HT-29 (cell line): ENCODE measurements around the gene RAB5IF. TPM values are rescaled to one million over a fixed set of nuclear protein-coding genes. Genes with fewer than 3 reads are reported as not detected.
"Not testable (repeated sequence)": the region's sequence is repeated elsewhere in the genome, so short reads cannot be mapped to it uniquely, and the experiment has no call there.

ENCODE experiments used
- DNase-seq: peaks from one replicate; pipeline ENCODE4 v3.0.0-alpha.2; 2015; ENCODE audit warnings: low spot score
- total RNA-seq: library from RNA; depleted of rRNA; stranded (reverse); fragments of >200 nt; shearing (Covaris generic); gene quantifications from 2 replicates; pipeline ENCODE4 v1.2.3, GENCODE V29; 2014; rRNA removed

The RAB5IF gene, protein sequence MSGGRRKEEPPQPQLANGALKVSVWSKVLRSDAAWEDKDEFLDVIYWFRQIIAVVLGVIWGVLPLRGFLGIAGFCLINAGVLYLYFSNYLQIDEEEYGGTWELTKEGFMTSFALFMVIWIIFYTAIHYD
- total RNA-seq = 255 and 279 TPM in 2 replicates

DNA sequence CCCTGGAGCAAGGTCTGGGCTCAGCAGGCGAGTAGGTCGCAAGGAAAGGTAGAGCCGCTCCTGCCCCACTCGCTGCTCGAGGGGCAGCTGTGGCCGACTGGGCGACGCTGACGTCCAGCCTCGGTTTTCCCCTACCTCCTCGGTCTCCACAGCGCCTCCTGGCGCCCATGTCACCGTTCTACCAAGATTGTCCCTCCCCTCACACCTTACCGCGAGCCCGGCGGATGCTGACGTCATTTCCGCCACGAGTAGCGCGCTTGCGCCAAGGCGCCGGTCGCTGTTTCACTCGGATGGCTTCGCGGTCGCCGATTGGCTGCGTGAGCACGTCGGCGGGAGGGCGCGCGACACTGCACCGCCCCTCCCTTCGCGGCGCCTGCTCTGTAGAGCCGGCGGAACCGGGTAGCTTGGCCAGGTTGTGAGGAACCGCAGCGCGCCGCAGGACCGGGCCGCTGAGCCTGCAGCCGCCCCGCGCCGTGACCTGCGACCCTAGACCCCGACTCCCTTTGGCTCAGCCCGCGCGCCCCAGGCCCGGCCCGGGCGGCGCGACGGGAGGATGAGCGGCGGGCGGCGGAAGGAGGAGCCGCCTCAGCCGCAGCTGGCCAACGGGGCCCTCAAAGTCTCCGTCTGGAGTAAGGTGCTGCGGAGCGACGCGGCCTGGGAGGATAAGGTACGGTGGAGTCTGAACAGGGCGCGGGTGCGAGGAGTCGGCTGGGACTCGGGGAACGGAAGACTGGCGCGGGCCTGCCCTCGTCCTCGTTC, at the start of gene RAB5IF:
Gene RAB5IF (plus strand): TSS at position 381 of the 759 bp plus-strand sequence. CDS start 173 bp downstream, at position 554.
- peak; percentile 100 for DNase-seq

DNA sequence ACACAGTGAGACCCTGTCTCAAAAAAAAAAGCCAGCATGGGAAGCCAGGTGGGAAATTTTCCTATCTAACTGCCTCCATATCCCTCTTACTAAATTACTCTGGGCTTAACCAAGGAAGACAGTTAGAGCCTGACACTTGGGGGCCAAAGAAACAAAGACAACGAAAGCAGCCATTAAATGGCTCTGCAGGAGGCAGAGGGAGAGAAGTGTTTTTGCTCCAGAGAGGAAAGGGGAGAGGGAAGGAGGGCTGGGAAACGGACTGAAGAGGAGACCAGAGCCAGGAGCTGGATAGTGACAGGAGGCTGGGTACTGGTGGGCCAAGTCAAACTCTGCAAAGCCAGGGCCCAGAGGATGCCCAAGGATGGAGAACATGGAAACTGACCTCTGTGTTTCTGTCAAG, 42.9 kb upstream of the RAB5IF start:
- DNase-seq = no peak

DNA sequence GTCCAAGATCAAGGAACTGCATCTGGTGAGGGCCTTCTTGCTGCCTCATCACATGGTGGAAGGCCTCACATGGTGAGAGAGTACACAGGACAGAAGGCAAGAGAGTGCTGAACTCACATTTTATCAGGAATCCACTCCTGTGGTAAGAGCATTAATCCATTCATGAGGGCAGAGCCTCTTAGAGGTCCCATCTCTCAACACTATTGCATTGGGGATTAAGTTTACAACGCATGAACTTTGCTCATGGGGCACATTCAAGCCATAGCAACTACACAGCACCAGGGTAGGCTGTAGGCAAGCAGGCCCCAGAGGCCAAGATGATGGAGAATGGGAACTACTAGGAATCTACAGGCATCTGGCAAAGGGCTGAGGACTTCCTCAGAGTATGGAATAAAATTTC, 42.2 kb upstream of the RAB5IF start:
- DNase-seq = no peak

DNA sequence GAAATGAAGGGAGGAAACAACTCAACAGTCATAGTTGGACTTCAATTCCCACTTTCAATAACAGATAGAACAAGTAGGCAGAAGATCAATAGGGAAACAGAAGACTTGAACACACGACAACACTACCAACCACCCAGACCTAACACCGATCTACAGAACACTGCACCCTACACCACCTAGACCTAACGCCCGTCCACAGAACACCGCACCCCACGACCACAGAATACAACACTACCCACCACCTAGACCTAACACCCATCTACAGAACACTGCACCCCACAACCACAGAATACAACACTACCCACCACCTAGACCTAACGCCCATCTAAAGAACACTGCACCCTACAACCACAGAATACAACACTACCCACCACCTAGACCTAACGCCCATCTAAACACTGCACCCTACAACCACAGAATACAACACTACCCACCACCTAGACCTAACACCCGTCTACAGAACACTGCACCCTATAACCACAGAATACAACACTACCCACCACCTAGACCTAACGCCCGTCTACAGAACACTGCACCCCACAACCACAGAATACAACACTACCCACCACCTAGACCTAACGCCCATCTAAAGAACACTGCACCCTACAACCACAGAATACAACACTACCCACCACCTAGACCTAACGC, 41.4 kb upstream of the RAB5IF start:
- DNase-seq = not testable (repeated sequence)

DNA sequence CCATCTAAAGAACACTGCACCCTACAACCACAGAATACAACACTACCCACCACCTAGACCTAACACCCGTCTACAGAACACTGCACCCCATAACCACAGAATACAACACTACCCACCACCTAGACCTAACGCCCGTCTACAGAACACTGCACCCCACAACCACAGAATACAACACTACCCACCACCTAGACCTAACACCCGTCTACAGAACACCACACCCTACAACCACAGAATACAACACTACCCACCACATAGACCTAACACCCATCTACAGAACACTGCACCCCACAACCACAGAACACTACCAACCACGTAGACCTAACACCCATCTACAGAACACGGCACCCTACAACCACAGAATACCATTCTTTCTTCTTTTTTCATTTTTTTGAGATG, 40.9 kb upstream of the RAB5IF start:
- not testable (repeated sequence) for DNase-seq

DNA sequence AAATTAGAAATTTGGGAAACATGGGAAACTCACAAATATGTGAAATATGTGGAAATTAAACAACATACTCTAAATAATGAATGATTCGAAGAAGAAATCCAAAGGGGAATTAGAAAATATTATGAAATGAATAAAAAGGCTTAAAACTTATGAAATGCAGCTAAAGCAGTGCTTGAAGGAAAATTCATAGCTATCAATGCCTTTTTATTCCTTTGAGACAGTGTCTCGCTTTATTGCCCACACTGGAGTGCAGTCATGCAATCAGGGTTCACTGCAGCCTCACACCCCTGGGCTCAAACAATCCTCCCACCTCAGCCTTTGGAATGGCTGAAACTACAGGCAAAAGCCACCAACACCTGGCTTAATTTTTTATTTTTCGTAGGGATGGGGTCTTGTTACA, 40.1 kb upstream of the RAB5IF start:
- DNase-seq = no peak

DNA sequence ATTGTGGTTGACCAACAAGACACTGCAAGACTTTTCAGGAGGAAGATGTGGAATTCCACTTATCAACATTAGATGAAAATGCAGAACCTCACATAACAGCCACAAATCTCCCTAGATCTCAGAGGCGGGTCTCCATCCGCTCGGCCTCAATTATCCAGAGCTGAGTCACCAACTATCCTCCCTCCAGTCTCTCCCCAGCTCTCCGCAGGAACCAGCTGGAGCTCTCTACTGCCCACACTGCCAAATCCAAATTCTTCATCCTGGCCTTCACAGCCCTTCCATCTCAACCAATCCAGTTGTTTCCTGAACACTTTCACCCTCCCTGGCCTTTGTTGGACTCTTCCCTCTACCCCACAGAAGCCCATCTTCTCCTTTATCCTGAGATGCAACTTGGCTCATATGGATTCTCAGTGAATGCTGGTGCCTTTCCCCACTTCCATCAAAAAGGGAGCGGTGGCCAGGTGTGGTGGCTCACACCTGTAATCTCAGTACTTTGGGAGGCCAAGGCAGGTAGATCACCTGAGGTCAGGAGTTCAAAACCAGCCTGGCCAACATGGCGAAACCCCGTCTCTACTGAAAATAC, 35.6 kb upstream of the RAB5IF start:
- DNase-seq = no peak

DNA sequence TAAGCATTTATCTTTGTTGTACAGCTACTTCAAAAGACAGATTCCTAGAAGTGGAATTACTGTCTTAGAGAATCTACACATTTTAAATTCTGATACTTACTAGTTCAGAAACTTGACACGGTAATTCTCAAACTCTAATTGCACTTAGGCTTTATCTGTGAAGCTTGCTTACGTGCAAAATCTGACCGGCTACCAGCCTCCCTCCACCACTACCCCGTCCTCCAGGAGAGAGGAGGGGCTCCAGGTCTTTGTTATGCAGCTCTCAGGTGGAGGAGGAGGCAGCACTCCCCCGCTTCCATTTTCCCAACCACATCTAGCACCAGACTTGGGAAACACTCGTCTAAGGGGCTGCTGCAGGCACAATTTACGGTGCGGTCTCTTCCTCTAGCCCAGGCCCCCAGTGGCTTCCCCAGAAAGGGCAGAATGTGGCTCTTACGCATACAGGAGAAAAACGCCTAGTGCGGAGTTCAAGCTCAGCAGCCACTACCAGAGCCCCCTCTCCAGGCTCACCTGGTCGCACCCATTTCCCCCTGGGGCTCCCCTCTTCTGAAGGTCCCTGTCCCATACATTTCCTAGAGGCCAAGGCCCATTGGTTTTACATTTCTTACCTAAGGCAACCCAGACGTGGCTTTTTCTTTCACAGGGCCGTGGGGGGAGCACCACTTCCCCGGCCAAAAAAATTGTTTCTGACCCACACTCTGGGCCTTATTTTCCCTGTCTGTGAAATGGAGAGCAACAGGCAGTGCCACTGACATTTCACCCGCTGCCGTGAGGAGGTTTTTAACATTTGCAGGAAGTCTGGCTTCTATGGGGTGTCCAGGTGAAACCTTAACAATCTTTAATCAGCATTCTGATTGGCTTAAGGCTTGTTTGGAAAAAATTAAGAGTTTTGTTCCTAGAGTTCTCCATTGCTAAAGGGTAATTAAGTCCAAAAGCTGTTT, 33.7 kb upstream of the RAB5IF start:
- DNase-seq = no peak

DNA sequence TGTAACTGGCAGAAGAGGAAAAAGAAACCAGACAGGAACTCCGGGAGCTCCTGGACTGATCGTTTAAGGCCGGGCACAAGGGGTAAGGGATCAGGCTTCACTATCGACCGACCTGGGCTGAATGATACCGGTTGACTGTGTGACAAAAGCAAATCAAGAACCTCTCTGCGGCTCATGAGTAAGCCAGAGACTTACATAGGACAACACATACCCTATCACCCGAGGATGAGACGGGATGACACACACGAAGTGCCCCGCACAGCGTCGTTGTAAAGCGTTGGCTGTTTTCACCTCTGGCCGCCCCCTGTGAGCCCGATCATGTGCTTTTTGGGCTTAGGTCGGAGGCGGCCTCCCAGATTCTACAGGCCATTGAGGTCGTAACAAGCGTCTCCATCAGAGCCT, 32.9 kb upstream of the RAB5IF start:
- peak; percentile 50 for DNase-seq

DNA sequence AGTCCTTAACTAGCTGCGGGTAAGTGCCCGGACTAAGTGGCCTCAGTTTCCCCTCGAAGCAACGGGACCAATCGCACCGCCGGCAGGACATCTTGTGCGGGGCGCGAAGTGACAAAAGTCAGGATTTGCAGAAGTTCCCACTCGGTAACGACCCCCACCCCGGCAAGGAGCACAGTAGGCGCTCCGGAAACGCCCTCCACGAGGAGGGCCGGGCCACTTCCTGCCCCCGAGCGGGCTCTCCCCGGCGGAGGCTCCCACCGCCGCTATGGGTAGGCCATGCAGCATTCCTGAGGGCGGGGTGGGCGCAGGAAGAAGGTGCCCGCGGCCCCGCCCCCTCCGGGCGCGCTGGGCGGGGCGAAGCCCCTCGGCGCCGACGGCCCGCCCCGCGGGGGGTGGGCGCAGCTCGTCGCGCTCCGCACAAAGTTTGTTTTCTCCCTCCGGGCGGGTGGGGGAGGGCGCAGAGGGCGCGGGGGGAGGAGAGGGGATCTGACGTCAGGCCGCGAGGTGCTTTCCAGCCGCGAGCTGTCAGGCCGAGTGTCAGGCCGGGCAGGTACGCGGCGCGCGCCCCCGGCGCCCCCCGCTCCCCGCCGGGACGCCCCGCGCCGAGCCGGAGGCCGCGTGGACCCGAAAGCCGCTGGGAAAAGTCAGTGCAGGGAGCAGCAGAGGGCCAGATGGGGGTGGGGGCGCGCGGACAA, 32.3 kb upstream of the RAB5IF start, which contains the start of gene TGIF2:
Gene TGIF2 (plus strand): TSS at position 495 of the 695 bp plus-strand sequence. CDS start 5,178 bp downstream, outside the sequence.
- peak; percentile 82 for DNase-seq

DNA sequence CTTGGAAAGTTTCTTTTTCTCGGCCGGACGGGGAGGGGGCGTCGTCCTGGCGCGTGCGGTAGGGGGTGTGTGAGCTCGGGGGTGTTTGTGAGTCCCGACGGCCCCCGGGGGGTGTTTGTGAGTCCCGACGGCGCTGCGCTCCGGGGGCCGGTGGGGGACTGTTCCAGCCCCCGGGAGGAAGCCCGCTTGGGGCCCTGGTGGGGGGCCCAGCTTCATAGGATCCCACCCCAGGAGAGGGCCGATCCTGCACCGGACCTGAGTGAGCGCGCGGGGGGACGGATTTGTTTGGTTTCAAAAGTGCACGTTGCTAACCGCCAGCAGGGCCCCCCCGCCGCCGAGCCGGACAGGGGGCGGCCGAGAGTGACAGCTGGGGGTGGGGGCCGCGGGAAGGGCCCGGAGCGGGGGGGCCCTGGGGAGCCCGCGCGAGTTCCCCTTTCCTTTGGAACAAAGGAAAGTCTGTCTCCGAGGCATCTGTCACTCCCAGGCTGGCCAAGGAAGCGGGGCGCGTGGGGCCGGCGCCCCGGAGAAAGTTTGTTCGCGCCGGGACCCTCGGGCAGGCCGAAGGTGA, 31.7 kb upstream of the RAB5IF start:
- peak; percentile 19 for DNase-seq

DNA sequence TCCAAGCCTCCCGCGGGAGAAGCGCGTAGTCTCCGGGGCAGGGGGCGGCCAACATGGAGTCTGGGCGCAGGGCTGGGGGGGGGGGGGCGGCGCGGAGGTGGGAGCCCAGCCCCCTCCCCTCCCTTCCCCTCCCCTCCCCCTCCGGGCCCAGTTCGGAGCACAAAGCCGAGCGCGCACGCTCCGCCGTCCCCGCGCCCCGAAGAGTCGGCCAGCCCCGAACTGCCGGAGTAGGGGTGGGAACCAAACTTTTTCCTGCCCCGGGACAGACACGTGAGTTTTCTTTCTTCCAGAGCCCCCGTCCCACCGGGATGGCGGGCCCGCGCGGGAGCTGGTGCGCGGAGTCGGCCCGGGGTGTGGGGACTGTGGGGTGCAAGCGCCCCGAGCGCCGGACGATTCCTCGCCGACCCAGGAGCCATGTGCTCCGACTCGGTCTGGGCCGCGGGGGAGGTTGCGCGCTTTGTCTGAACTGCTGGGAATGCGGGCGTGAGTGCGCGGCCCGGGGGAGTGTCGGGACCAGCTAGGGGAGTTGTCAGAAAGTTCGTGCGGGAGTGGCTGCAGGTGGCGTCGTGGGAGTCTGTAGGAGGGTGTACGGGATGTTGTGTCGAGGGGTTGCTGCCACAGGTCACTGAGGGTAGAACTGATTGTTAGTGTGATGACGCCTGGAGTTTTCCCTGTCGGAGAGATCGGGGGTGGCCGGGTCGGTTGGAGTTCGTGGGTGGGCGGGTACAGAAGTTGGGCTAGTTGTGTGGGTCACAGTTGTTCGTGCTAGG, 31.0 kb upstream of the RAB5IF start:
- peak; percentile 64 for DNase-seq

DNA sequence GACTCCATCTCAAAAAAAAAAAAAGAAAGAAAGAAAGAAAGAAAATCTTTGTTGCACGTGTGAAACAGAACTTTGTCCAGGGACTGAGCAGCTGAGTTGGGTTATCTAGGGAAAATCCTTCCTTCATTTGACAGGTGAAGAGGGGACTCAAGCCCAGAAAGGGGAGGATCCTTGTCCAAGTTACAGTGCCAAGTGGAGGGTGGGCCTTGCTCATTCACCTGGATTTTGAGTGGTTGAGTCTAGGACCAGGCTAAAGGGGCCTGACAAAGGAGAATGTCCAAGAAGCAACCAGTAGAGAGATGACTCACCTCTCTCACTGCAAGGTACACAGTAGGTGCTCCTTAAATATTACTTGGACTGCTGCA, 29.5 kb upstream of the RAB5IF start:
- DNase-seq = no peak

DNA sequence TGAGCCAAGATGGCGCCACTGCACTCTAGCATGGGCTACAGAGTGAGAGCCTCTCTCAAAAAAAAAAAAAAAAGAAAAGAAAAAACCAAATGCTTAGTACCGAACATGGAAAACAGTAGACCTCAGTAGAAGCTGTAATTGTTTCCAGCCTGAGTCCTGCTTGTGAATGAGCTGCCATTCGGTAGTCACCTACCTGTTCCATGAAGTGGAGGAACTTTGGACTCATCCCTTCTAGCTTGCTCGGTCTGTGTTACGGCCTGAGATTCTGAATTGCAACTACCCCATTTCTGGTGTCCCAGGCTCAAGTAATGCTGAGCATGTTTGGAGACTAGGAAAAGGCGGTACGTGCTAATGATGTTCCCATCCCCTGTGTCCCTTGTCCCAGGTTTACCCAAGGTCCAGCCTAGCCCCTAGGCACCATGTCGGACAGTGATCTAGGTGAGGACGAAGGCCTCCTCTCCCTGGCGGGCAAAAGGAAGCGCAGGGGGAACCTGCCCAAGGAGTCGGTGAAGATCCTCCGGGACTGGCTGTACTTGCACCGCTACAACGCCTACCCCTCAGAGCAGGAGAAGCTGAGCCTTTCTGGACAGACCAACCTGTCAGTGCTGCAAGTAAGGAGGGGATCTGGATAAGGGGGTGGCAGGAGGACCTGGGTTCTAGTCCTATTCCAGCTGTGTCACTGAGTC, 27.1 kb upstream of the RAB5IF start:
- no peak for DNase-seq

DNA sequence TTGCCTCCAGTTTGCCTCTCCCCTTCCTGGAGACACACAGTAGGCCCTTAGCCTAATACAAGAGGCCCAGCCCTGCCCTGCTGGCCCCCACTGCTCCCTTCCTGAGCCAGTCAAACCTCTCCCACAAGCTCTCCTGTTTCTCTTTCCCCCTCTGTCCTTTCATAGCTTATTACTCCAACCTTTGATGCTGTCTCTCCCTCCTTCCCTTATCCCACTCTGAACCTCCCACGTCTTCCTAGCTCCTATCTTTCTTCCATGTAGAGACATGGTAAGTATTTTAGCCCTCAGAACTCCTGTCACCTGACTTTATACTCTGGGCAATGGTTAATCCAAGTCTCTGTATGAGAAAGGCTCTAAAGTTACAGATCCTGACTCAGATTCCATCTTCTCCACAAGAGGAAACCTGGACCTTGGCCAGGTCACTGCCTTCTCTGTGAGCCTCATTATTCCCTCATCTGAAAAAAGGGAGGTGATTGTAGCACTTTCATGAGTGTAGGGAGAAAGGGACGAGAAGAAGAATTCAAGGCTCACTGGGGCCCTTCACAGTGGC, 25.5 kb upstream of the RAB5IF start:
- no peak for DNase-seq

DNA sequence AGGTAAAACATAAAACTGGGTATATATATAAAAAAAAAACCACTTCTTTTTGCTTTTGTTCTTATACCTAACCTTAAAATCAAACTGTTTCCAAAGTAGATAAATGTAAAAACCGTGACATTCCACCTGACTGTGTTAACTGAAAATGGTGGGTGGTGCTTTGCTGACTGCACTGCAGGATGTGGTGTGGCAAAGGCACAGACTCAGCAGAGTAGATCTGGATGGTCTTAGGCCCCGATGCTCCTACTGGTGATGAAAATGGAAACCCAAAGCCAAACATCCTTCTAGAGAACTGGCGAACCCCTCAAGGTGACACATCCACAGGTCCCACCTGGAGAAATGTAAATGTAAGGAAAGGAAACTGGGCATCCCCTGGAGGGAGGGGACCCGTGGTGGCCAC, 23.3 kb upstream of the RAB5IF start:
- no peak for DNase-seq

DNA sequence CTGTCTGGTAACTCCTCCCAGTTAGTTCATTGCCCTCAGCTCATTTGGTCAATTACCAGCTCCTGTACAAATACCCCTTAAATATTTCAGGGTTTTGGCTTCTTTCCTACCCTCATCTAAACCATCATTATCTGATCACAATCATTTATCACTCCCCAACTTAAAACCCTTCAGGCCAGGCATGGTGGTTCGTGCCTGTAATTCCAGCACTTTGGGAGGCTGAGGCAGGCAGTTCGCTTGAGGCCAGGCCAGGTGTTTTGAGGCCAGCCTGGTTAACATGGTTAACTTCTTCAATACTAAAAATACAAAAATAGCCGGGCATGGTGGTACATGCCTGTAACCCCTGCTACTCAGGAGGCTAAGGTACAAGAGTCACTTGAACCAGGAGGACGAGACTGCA, 22.8 kb upstream of the RAB5IF start:
- DNase-seq = no peak

DNA sequence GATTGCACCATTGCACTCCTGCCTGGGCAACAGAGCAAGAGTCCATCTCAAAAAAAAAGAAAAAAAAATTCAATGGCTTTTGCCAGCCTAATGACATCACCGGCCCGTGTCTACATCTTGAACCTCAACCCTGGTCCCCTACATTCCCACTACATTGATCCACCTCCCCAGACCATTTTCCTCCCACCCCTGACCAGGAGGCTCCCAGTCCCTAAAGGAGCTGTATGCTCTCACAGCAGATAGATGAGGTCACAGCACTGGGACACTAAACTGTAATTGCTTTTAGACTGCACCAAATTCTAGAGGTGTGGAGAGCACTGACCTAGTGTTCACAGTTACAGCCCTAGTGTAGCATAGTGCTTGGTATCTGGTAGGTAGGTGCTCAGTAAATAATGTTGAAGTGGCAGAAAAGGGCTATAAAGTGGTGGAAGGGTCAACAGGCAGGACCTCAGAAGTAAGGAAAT, 21.5 kb upstream of the RAB5IF start:
- no peak for DNase-seq
